GM18517 (cell line): ENCODE results near the gene GPR42.

Source experiments
- ATAC-seq: cut with Tn5 transposase; IDR thresholded peaks from one replicate; pipeline ENCODE4 v1.9.1; 2021; ENCODE audit warnings: mild to moderate bottlenecking, moderate library complexity; ENCODE audit not compliant: unreplicated experiment

The GPR42 gene, protein sequence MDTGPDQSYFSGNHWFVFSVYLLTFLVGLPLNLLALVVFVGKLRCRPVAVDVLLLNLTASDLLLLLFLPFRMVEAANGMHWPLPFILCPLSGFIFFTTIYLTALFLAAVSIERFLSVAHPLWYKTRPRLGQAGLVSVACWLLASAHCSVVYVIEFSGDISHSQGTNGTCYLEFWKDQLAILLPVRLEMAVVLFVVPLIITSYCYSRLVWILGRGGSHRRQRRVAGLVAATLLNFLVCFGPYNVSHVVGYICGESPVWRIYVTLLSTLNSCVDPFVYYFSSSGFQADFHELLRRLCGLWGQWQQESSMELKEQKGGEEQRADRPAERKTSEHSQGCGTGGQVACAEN

DNA sequence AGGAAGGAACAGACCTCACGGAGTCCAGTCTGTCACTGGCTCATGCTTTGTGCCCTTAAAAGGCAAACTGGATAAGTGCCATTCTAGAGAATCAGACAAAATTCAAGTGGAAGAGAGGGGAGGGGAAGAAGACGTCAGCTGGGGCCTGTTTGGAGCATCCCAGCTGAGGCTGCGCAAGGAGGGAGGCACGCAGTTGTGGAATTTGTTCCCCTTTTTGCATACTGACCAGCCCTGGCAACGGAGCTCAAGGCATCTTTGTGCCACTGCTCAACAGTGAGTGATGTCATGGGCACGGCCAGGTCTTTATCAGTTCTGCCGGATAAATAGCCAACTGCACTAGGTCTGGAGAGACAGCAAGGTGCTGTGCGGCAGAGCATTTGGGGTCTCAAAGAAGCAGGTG lies at the start of gene GPR42:
Gene GPR42 (plus strand): TSS at position 347 of the 400 bp plus-strand sequence. CDS start 292 bp downstream, outside the sequence.
- no peak for ATAC-seq

DNA sequence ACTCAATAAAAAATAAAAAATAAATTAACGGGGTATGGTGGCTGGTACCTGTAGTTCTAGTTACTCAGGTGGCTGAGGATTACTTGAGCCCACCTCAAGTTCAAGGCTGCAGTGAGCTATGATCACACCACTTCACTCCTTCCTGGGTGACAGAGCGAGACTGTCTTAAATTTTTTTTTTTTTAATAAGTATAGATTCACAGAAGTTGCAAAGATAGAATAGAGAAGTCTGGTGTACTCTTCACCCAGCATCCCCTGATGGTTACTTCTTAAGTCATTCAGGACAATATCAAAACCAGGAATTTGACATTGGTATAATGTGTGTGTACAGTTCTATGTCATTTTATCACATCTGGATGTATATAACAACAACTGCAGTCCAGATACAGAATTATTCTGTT lies 49.6 kb upstream of the GPR42 start:
- ATAC-seq = no peak

DNA sequence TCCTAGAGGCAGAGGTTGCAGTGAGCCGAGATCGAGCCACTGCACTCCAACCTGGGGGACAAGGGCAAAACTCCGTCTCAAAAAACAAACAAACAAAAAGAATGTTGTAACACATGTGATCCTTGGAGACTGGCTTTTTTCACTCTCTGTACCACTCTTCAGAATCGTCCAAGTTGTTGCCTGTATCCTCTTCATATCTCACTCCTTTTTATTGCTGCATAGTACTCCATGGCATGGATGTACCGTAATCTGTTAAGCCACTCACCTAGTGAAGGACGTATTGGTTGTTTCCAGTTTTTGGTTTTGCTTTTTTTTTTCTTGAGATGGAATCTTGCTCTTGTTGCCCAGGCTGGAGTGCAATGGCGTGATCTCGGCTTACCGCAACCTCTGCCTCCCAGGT lies 48.9 kb upstream of the GPR42 start:
- ATAC-seq = no peak

DNA sequence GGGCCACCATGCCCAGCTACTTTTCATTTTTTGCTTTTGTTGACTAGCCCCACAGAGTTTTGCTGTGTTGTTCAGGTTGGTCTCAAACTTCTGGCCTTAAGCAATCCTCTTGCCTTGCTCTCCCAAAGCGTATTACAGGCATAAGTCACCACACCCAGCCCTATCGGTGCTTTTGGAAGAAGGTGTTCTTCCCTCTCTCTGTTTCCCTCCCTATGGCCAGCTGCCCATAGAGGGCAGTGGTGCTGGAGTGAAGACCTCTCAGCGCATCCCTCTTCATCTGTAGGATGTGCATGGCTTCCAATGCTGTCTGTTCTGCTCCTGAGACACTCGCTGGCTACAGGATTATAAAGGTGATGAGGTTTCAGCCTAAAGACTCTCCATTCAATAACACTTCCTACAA lies 43.2 kb upstream of the GPR42 start:
- ATAC-seq = no peak

DNA sequence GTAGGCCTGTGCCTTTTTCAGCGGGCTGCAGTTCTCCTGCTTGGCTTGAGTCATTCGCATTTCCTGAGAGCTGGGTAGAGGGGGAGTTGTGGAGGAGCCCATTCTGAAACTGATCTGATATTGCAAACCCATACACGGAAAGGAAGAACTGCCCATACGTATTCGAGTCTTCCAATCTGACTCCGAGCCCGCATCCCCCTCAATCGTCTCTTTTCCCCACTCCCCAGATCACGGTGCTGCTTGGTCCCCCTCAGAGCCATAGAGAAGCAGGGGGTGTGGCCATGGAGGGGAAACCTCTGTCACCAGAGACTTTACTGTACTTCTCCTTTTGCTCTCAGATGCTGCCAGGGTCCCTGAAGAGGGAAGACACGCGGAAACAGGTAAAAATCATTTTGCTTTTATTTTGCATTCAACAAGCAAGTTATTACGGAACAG lies 42.0 kb upstream of the GPR42 start, which contains the start of gene CD22:
Gene CD22 (plus strand): TSS at position 337 of the 435 bp plus-strand sequence. CDS start 2,854 bp downstream, outside the sequence.
- ATAC-seq = no peak

DNA sequence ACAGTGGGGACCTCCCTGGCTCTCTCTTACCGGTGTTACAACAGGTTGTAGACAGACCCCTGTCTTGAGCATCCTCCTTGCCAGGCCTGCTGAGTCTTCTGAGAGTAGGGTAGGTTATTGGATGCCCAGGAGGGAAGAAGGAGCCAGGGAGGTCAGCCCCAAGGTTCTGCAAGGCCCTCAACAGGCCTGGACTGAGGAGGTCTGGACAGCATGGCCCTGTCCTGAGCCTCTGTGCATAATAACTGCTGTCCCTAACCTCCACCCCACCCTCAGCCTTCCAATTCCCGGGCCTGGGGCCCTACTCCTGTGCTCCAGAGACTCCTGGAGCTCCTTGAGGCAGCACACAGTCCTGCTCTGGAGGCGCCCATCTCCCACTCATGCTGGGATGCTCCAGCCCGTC lies 41.5 kb upstream of the GPR42 start:
- ATAC-seq = no peak

DNA sequence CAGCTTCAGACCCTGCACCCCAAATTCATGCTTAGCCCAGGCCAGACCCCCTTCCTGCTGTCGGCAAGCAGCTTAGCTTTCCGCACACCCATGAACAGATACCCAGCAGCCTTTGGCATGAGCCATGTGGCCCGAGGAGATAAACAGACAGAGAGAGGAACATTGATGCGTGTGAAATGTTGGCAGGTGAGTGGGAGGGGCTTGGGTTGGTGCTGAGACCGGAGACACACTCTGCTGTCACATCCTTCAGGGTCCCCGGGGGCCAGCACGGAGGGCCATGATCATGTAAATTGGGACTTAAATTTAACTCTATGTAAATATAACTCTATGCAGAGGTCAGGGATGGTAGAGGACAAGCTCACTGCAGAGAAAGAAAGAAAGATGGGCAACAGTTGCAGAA lies 40.4 kb upstream of the GPR42 start:
- ATAC-seq = peak; percentile 62

DNA sequence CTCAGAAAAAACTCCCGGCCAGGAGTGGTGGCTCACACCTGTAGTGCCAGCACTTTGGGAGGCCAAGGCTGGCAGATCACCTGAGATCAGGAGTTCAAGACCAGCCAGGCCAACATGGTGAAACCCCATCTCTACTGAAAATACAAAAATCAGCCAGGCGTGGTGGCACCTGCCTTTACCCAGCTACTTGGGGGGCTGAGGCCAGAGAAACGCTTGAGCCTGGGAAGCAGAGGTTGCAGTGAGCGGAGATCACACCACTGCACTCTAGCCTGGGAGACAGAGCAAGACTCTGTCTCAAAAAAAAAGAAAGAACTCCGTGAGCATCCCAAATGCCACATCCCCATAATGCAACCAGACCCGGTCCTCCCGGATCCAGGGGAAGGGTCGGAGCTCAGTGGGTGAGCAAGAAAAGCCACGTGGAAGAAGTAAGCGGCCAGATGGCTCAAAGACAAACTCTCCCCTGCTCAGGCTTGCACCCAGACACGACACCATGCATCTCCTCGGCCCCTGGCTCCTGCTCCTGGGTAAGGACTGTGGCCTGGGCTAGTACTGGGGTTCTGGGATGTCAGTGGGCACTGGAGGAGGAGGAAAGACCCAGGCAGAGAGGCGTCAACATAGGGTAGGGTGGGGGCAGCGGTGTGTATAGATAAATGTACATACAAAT lies 39.2 kb upstream of the GPR42 start:
- ATAC-seq = no peak

DNA sequence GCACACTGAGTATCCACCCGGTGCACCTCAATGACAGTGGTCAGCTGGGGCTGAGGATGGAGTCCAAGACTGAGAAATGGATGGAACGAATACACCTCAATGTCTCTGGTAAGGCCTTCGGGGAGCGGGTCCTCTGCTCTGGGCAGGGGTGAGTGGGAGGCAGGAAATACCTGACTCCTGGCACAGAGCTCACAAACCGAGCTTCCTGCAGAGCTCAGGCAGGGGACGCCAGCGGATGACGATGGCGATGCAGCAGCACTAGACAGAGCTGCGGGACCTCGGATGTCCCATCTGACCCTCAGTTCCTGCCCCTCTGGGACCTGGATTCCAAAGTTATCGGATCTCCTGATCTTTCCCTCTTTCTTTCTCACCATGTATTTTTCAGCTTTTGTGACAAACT lies 38.1 kb upstream of the GPR42 start:
- ATAC-seq = no peak

DNA sequence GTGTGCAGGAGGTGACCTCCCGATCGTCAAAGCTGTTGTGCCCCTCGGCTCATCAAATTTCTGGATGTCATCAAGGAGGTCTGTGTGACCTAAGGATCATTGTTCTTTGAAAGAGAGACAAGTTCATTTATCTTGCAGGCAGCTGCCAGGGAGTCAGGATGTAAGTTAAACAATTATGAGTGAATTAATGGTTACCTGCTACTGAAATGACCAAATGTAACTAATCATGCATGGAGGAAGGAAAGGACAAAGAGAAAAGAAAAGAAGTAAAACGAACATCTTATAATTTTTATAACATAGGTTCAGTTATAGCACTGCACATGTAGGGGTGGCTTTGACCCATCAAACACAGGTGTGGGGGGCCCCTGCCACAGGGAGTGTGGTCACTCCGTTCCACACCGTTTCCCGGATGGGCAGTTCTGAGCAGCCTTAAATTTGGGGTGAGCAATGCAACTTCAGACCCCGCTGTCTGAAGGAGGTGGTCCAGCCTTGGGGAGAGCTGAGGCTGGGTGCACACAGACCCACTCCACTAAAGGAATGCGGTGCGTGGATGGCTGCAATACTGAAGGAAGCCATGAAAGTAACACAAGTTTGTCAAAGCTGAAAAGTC lies 36.6 kb upstream of the GPR42 start:
- ATAC-seq = no peak

DNA sequence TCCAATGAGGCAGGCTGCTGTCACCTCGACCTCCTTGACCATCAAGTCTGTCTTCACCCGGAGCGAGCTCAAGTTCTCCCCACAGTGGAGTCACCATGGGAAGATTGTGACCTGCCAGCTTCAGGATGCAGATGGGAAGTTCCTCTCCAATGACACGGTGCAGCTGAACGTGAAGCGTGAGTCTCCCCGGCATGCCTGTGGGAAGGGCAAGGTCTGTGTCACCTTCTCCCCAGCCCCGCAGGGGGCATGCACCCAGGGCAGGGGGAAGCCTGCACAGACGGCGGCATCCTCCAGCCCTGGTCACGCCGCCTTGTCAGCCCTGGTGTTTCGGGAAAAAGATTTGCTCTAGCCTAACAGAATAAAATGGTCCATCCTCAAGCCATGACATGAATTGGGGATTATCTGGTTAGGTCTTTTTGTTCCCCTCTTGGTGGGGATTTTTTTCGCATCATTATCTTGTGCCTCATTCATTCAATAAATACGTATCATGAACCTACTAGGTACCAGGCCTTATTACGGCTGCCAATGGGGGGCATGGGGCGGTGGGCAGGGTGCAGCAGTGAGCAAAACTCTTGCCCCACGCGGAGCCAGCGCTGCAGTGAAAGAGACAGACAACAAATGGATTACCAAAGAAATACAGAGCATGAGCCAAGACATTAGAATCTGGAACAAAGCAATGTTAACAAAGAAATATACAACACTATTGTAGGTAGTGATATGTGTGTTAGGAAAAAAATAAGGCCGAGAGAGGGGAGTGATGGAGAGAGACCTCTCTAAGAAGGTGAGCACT lies 34.5 kb upstream of the GPR42 start:
- no peak for ATAC-seq

DNA sequence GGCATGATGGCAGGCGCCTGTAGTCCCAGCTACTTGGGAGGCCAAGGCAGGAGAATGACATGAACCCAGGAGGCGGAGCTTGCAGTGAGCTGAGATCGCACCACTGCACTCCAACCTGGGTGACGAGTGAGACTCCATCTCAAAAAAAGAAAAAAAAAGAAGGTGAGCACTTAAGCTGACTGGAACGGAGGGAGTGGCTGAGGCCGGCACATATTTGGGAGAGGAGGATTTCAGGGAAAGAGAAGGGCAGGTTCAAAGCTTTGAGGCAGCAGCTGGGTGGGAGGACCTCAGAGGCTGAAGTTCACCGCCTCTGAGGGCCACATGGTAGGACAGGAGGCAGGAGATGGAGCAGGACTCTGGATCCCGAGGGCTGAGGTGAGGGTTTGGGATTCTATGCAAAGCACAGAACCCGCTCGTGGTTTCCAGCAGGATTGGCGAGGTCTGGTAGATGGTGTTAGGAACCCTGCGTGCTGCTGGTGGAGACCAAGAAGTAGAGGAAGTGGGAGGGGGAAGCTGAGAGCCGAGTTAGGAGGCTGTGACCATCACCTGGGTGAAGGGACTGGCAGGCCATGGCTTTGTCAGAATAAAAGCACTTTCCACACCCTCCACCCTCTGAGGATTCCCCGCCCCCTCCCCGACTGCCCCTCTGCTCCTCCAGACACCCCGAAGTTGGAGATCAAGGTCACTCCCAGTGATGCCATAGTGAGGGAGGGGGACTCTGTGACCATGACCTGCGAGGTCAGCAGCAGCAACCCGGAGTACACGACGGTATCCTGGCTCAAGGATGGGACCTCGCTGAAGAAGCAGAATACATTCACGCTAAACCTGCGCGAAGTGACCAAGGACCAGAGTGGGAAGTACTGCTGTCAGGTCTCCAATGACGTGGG lies 33.5 kb upstream of the GPR42 start:
- ATAC-seq = no peak

DNA sequence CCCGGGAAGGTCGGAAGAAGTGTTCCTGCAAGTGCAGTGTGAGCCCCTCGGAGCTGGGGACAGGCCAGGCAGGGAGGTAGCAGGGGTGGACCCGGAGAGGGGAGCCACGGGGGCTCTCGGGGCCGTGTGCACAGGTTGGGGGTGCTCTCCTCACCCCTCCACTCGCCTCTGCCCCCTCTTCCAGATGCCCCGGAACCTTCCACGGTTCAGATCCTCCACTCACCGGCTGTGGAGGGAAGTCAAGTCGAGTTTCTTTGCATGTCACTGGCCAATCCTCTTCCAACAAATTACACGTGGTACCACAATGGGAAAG lies 32.9 kb upstream of the GPR42 start:
- no peak for ATAC-seq

DNA sequence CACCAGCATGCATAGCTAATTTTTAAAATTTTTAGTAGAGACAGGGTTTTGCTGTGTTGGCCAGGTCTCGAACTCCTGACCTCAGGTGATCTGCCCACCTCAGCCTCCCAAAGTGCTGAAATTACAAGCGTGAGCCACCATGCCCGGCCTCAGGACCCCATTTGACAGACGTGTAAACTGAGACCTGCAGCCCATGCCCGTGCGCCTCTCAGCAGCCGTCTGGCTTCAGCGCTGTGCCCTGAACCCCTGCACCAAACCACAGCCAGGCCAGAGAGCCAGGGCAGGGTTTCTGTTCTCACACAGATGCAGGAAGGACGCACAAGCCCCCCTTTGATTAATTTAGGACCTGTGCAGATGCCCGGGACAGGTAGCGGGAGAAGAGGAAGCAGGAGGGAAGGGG lies 30.4 kb upstream of the GPR42 start:
- ATAC-seq = no peak

DNA sequence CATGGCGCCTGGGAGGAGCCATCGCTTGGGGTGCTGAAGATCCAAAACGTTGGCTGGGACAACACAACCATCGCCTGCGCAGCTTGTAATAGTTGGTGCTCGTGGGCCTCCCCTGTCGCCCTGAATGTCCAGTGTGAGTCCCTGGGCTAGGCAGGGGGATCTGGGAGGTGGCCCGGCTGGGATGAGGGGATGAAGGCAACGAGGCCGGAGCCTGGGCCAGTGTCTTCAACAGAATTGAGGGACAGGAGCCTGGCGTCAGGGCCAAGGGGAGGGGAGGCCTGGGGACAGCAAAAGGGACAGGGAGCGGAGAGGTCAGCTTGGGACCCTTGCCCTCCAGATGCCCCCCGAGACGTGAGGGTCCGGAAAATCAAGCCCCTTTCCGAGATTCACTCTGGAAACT lies 29.9 kb upstream of the GPR42 start:
- no peak for ATAC-seq

DNA sequence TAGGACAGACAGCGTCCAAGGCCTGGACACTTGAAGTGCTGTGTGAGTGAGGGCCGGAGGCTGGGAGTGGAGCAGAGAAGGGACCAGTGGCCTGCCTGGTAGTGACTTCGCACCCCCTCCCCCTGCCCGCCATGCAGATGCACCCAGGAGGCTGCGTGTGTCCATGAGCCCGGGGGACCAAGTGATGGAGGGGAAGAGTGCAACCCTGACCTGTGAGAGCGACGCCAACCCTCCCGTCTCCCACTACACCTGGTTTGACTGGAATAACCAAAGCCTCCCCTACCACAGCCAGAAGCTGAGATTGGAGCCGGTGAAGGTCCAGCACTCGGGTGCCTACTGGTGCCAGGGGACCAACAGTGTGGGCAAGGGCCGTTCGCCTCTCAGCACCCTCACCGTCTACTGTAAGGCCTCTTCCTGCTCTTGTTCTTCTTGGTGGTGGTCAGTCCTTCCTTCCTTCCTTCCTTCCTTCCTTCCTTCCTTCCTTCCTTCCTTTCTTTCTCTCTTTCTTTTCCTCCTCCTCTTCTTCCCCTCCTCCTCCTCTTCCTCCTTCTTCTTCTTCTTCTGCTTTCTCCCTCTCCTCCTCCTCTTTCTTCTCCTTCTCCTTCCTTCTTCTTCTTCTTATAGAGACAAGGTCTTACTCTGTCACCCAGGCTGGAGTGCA lies 29.2 kb upstream of the GPR42 start:
- no peak for ATAC-seq

DNA sequence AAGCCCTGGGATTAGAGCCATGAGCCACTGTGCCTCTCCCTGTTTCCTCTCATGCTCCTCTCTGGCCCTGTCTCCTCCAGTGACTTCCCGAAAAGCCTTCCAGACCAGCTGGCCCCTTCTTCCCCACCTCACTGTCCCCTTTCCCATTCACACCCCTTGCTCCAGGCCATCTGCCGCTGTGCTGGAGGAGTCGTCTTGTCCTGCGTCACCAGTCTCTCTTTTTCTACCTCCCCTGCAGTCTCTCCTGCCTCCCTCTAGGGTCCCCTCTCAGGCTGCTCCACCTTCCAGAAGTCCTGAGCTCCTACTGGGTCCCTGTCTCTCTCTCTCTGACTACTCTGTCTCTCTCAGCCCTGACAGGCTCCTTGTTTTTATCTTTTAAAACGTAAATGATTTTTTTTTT lies 28.4 kb upstream of the GPR42 start:
- ATAC-seq = no peak

DNA sequence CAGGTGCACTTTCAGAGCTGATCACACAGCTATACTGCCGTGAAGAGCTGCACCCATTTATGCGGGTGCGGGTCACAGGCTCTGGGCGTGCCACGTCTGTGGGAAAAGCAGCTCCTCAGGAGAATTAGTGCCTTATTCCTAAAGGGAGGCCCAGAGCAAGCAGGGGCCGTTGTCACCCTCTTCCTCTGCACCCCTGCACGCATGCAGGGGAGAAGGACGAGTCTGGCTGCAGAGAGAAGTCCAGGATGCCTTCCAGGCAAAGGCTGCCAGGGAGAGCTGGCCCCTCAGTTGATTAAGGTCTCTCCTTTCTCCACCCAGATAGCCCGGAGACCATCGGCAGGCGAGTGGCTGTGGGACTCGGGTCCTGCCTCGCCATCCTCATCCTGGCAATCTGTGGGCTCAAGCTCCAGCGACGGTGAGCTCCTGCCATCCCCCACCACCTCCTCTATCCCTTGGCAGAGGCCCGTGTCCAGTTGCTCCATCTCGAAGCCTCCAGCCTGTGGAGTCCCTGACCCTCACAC lies 26.3 kb upstream of the GPR42 start:
- ATAC-seq = no peak

DNA sequence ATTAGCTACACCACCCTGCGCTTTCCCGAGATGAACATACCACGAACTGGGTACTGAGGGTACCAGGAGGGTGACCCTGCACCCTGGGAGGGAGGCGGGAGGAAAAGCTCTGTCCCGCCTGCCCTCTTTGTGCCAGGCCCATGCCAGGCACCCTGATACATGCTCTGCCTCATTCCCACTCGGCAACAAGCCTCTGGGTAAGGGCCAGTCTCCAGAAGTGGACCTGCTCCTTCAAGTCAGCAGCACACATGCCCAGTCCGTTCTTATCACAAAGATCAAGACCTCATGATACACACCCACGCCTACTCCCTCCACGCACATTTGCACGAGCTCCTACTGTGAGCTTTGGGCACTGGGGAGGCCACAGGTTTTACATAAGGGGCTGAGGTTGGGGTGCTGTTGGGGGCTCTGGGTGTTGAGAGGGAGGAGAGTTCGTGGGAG lies 25.2 kb upstream of the GPR42 start:
- ATAC-seq = no peak
